ENCODE results near the gene GCNT4. TPM values are rescaled to one million over a fixed set of nuclear protein-coding genes. Genes with fewer than 3 reads are reported as not detected.
A peak's percentile ranks its signal among the peaks of the same experiment; 100 is the strongest.

Gene GCNT4
- polyA plus RNA-seq, 3 donors: 0.01 TPM; not detected in 2

DNA sequence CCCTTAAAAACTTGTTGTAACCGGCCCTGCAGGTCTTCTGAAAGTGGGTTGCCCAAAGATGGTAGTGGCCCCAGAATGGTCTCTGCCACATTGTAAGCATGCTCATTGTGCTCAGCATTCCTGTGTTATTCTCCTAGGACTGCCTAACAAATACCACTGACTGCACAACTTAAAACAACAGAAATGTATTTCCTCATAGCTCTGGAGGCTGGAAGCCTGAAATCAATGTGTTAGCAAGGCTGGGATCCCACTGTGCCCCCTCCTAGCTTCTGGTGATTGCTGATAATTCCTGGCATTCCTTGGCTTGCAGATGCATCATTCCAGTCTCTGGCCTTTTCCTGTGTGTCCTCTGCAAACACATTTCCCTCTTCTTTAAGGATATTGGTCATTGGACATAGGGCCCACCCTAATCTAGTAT is 3.4 kb upstream of the GCNT4 start:
- peaks cover 13 to 22% of the 10 kb centered on the region in 2 donors for H3K4me1 ChIP-seq (ENCODE audit: control insufficient read depth in 1 of 2, insufficient read depth in 2 of 2, low read length in 2 of 2)
- H3K9ac ChIP-seq (ENCODE audit: insufficient read depth, low read length, poor library complexity, severe bottlenecking): no peak overlapping the region
- H3K27me3 Mint-ChIP-seq (ENCODE audit: low read depth in 3 of 3): peaks cover 44 to 68% (median 63%) of the 10 kb centered on the region in 3 donors
- H3K9me3 ChIP-seq (replicated peaks in 1 of 2; ENCODE audit: control insufficient read depth in 1 of 2, insufficient read depth in 1 of 2, low read length in 2 of 2): peaks cover 0 to 5% of the 10 kb centered on the region in 2 donors
- DNase-seq: no peak
- peak overlapping the region in 1 of 2 donors; percentile 47 for H3K4me3 Mint-ChIP-seq
- H3K4me2 ChIP-seq (replicated peaks; ENCODE audit: extremely low read depth, low read length, poor library complexity, severe bottlenecking): no peak overlapping the region
- no peak overlapping the region for H2AFZ ChIP-seq (ENCODE audit: insufficient read depth, low read depth, low read length, poor library complexity, severe bottlenecking)
- peaks cover 7 to 10% of the 10 kb centered on the region in 2 donors for H3K36me3 Mint-ChIP-seq
- WGBS (ENCODE audit: insufficient coverage): 86% methylated on average over 1 of the region's 1 CpG
- no peak overlapping the region for H3K27ac Mint-ChIP-seq
- H3K4me3 ChIP-seq (replicated peaks in 1 of 3; ENCODE audit: low read depth in 2 of 3, low read length in 3 of 3): no peak overlapping the region
- peaks cover 0 to 8% (median 3%) of the 10 kb centered on the region in 7 donors for H3K9me3 Mint-ChIP-seq
- H3K36me3 ChIP-seq (replicated peaks in 1 of 2; ENCODE audit: control insufficient read depth in 1 of 2, insufficient read depth in 2 of 2, low read length in 2 of 2): no peaks in the 10 kb centered on the region
- H3K27ac ChIP-seq (ENCODE audit: low read depth in 1 of 2, low read length in 2 of 2): no peak overlapping the region
- H3K4me1 Mint-ChIP-seq: peaks cover 29% of the 10 kb centered on the region
- peaks cover 36 to 58% of the 10 kb centered on the region in 2 donors for H3K27me3 ChIP-seq (ENCODE audit: control insufficient read depth in 2 of 2, insufficient read depth in 2 of 2, low read length in 2 of 2)
- TF ChIP-seq CTCF (IDR thresholded peaks at IDR 0.05): no peak
- intact Hi-C loops (cut with micrococcal nuclease): no loop called here
- H4K20me1 ChIP-seq (ENCODE audit: insufficient read depth, low read length): no peaks in the 10 kb centered on the region
- no peaks in the 10 kb centered on the region for H3K79me2 ChIP-seq (ENCODE audit: insufficient read depth, low read length)

GRCh38 chr5:75054134-75054930 is 2.0 kb upstream of the GCNT4 start:
- peak overlapping the region; percentile 93 for H3K4me2 ChIP-seq (replicated peaks; ENCODE audit: extremely low read depth, low read length, poor library complexity, severe bottlenecking)
- peaks cover 37 to 61% of the 10 kb centered on the region in 2 donors for H3K27me3 ChIP-seq (ENCODE audit: control insufficient read depth in 2 of 2, insufficient read depth in 2 of 2, low read length in 2 of 2)
- peaks cover 7 to 10% of the 10 kb centered on the region in 2 donors for H3K36me3 Mint-ChIP-seq
- no peak for DNase-seq
- peak overlapping the region; percentile 85 for H2AFZ ChIP-seq (ENCODE audit: insufficient read depth, low read depth, low read length, poor library complexity, severe bottlenecking)
- H3K9me3 ChIP-seq (replicated peaks in 1 of 2; ENCODE audit: control insufficient read depth in 1 of 2, insufficient read depth in 1 of 2, low read length in 2 of 2): peaks cover 0 to 5% of the 10 kb centered on the region in 2 donors
- TF ChIP-seq CTCF (IDR thresholded peaks at IDR 0.05): no peak
- peaks cover 13 to 16% of the 10 kb centered on the region in 2 donors for H3K4me1 ChIP-seq (ENCODE audit: control insufficient read depth in 1 of 2, insufficient read depth in 2 of 2, low read length in 2 of 2)
- peak overlapping the region; percentile 41 to 95 (median 85) for H3K4me3 ChIP-seq (replicated peaks in 1 of 3; ENCODE audit: low read depth in 2 of 3, low read length in 3 of 3)
- H3K9ac ChIP-seq (ENCODE audit: insufficient read depth, low read length, poor library complexity, severe bottlenecking): no peak overlapping the region
- H3K79me2 ChIP-seq (ENCODE audit: insufficient read depth, low read length): no peaks in the 10 kb centered on the region
- intact Hi-C loops (cut with micrococcal nuclease): no loop called here
- peaks cover 19% of the 10 kb centered on the region for H3K4me1 Mint-ChIP-seq
- peak overlapping the region; percentile 87 to 96 for H3K4me3 Mint-ChIP-seq
- H3K27ac Mint-ChIP-seq: peak overlapping the region in 1 of 7 donors; percentile 31
- no peaks in the 10 kb centered on the region for H4K20me1 ChIP-seq (ENCODE audit: insufficient read depth, low read length)
- no peaks in the 10 kb centered on the region for H3K36me3 ChIP-seq (replicated peaks in 1 of 2; ENCODE audit: control insufficient read depth in 1 of 2, insufficient read depth in 2 of 2, low read length in 2 of 2)
- H3K9me3 Mint-ChIP-seq: peaks cover 0 to 8% (median 5%) of the 10 kb centered on the region in 7 donors
- WGBS (ENCODE audit: insufficient coverage): 44% methylated on average over 22 of the region's 28 CpGs
- no peak overlapping the region for H3K27ac ChIP-seq (ENCODE audit: low read depth in 1 of 2, low read length in 2 of 2)
- peaks cover 48 to 73% (median 64%) of the 10 kb centered on the region in 3 donors for H3K27me3 Mint-ChIP-seq (ENCODE audit: low read depth in 3 of 3)

Data from CD14-positive monocyte (primary cell).